Measurements from ENCODE around the gene DCAF8.

DNA sequence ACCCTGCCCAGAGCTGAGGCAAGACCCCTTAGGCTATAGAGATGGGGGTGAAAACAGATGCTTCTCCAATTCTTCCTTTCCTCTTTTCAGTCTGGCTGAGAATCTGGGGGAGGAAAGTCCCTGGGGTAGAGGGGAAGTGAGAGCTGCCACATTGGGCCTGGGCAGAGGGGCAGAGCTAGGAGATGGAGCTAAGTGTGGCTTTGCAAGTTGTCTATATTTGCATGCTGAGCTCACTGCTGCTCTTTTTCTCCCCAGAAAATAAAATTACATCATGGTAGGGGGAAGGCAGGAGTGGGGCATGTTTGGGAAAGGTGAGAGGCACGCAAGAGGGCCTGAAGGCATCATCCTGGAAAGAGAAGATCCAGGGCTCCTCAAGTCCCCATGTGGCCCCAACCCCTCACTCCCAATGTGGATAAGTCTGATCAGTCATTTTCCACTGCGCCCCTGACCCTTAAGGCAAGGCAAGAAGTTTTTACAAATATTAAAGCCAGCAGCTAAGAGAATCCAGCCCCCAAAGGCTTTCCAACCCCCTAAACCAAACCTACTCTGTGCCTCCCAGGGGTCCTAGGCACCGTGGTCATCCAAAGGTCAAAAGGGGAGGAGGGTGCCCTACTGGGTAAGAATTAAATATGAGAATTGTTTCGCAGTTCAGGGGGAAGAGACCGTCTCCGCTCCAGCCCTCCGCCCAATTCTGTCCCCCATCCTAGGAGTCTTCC lies 57.7 kb downstream of the DCAF8 start:
- TF ChIP-seq, protein P1, sequence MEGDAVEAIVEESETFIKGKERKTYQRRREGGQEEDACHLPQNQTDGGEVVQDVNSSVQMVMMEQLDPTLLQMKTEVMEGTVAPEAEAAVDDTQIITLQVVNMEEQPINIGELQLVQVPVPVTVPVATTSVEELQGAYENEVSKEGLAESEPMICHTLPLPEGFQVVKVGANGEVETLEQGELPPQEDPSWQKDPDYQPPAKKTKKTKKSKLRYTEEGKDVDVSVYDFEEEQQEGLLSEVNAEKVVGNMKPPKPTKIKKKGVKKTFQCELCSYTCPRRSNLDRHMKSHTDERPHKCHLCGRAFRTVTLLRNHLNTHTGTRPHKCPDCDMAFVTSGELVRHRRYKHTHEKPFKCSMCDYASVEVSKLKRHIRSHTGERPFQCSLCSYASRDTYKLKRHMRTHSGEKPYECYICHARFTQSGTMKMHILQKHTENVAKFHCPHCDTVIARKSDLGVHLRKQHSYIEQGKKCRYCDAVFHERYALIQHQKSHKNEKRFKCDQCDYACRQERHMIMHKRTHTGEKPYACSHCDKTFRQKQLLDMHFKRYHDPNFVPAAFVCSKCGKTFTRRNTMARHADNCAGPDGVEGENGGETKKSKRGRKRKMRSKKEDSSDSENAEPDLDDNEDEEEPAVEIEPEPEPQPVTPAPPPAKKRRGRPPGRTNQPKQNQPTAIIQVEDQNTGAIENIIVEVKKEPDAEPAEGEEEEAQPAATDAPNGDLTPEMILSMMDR (conservative IDR thresholded peaks at IDR 0.05; ENCODE audit: low read length): no peak
- no peak for TF ChIP-seq EZH2phosphoT487 (IDR thresholded peaks at IDR 0.05; ENCODE audit: borderline replicate concordance)

All from Loucy (cell line).